Skeletal muscle satellite cell (primary cell): ENCODE data around the gene TTC7B.

ENCODE experiments used
- H3K27me3 ChIP-seq: 2 replicates; pipeline ENCODE4 v1.7.0; 2013; ENCODE audit warnings: low read length; ENCODE audit not compliant: control insufficient read depth, insufficient read depth
- H3K36me3 ChIP-seq: 2 replicates; pipeline ENCODE4 v1.7.0; 2013; ENCODE audit warnings: mild to moderate bottlenecking, control low read depth, low read length; ENCODE audit not compliant: insufficient read depth
- H3K4me1 ChIP-seq: 2 replicates; pipeline ENCODE4 v1.7.0; 2013; ENCODE audit warnings: low read length; ENCODE audit not compliant: control insufficient read depth, insufficient read depth
- H3K4me2 ChIP-seq: 2 replicates; pipeline ENCODE4 v1.7.0; 2013; ENCODE audit warnings: mild to moderate bottlenecking, low read length
- H3K4me3 ChIP-seq: 2 replicates; pipeline ENCODE4 v1.7.0; 2013; ENCODE audit warnings: low read length
- H3K9ac ChIP-seq: 2 replicates; pipeline ENCODE4 v1.7.0; 2013; ENCODE audit warnings: mild to moderate bottlenecking, low read depth, low read length, moderate library complexity
- H3K9me3 ChIP-seq: replicated peaks from 2 replicates; pipeline ENCODE4 v1.7.0; 2013; ENCODE audit warnings: mild to moderate bottlenecking, control low read depth, low read length

Gene TTC7B

GRCh38 chr14:90760078-90760444, 56.2 kb downstream of the TTC7B start:
- Histone ChIP-seq H3K36me3 (no peaks in the 10 kb centered on the region), H3K9me3 (no peaks in the 10 kb centered on the region), H3K27me3 (no peaks in the 10 kb centered on the region)

GRCh38 chr14:90759370-90760077, 56.7 kb downstream of the TTC7B start:
- H3K4me1 ChIP-seq, result peaks cover 16% of the 10 kb centered on the region
- no peaks in the 10 kb centered on the region for H3K9me3 ChIP-seq
- H3K36me3 ChIP-seq, result no peaks in the 10 kb centered on the region
- H3K9ac ChIP-seq, result peak overlapping the region; percentile 84
- peak overlapping the region; percentile 90 for H3K4me2 ChIP-seq
- H3K27me3 ChIP-seq, result no peaks in the 10 kb centered on the region
- peak overlapping the region; percentile 72 for H3K4me3 ChIP-seq

More at GRCh38 chr14:90760078-90760444, 56.2 kb downstream of the TTC7B start:
- peaks cover 16% of the 10 kb centered on the region for H3K4me1 ChIP-seq
- no peak overlapping the region for H3K4me2 ChIP-seq
- no peak overlapping the region for H3K4me3 ChIP-seq
- no peak overlapping the region for H3K9ac ChIP-seq

- H3K9me3 ChIP-seq, result no peaks in the 10 kb centered on the region
- H3K36me3 ChIP-seq, result no peaks in the 10 kb centered on the region
- no peaks in the 10 kb centered on the region for H3K27me3 ChIP-seq
- peak overlapping the region; percentile 90 for H3K4me2 ChIP-seq
- H3K4me1 ChIP-seq, result peaks cover 16% of the 10 kb centered on the region
- peak overlapping the region; percentile 84 for H3K9ac ChIP-seq
- H3K4me3 ChIP-seq, result peak overlapping the region; percentile 72
Observed at GRCh38 chr14:90758959-90759358, 57.3 kb downstream of the TTC7B start.

- Histone ChIP-seq H3K4me1 (peaks cover 16% of the 10 kb centered on the region), H3K27me3 (no peaks in the 10 kb centered on the region), H3K36me3 (no peaks in the 10 kb centered on the region), H3K9me3 (no peaks in the 10 kb centered on the region), H3K9ac (peak overlapping the region; percentile 84), H3K4me3 (peak overlapping the region; percentile 72), H3K4me2 (peak overlapping the region; percentile 90)
Observed at GRCh38 chr14:90758028-90758889, 58.0 kb downstream of the TTC7B start.

GRCh38 chr14:90757452-90757851, 58.8 kb downstream of the TTC7B start:
- H3K4me2 ChIP-seq, result peak overlapping the region; percentile 76
- peaks cover 16% of the 10 kb centered on the region for H3K4me1 ChIP-seq
- no peak overlapping the region for H3K9ac ChIP-seq
- H3K36me3 ChIP-seq, result no peaks in the 10 kb centered on the region
- no peaks in the 10 kb centered on the region for H3K27me3 ChIP-seq
- H3K9me3 ChIP-seq, result no peaks in the 10 kb centered on the region
- H3K4me3 ChIP-seq, result no peak overlapping the region

- no peak overlapping the region for H3K9ac ChIP-seq
- no peak overlapping the region for H3K4me3 ChIP-seq
- H3K9me3 ChIP-seq, result no peaks in the 10 kb centered on the region
- H3K36me3 ChIP-seq, result no peaks in the 10 kb centered on the region
- H3K4me2 ChIP-seq, result no peak overlapping the region
- peaks cover 16% of the 10 kb centered on the region for H3K4me1 ChIP-seq
- no peaks in the 10 kb centered on the region for H3K27me3 ChIP-seq
Observed at GRCh38 chr14:90756755-90757345, 59.4 kb downstream of the TTC7B start.

GRCh38 chr14:90755661-90756304, 60.4 kb downstream of the TTC7B start:
- H3K9ac ChIP-seq, result no peak overlapping the region
- H3K4me3 ChIP-seq, result no peak overlapping the region
- H3K36me3 ChIP-seq, result no peaks in the 10 kb centered on the region

GRCh38 chr14:90753456-90754005, 62.7 kb downstream of the TTC7B start:
- Histone ChIP-seq H3K4me3 (no peak overlapping the region), H3K27me3 (no peaks in the 10 kb centered on the region), H3K36me3 (no peaks in the 10 kb centered on the region), H3K4me1 (peaks cover 4% of the 10 kb centered on the region), H3K9me3 (no peaks in the 10 kb centered on the region), H3K9ac (no peak overlapping the region), H3K4me2 (no peak overlapping the region)

More at GRCh38 chr14:90755661-90756304, 60.4 kb downstream of the TTC7B start:
- H3K4me2 ChIP-seq, result no peak overlapping the region
- H3K27me3 ChIP-seq, result no peaks in the 10 kb centered on the region
- peaks cover 16% of the 10 kb centered on the region for H3K4me1 ChIP-seq
- no peaks in the 10 kb centered on the region for H3K9me3 ChIP-seq

- no peak overlapping the region for H3K4me3 ChIP-seq
- no peaks in the 10 kb centered on the region for H3K36me3 ChIP-seq
- no peaks in the 10 kb centered on the region for H3K4me1 ChIP-seq
- no peaks in the 10 kb centered on the region for H3K27me3 ChIP-seq
- no peak overlapping the region for H3K9ac ChIP-seq
- no peak overlapping the region for H3K4me2 ChIP-seq
- no peaks in the 10 kb centered on the region for H3K9me3 ChIP-seq
Observed at GRCh38 chr14:90750701-90751100, 65.5 kb downstream of the TTC7B start.

- no peaks in the 10 kb centered on the region for H3K27me3 ChIP-seq
Observed at GRCh38 chr14:90750191-90750590, 66.0 kb downstream of the TTC7B start.

GRCh38 chr14:90747909-90748308, 68.3 kb downstream of the TTC7B start:
- H3K9ac ChIP-seq, result no peak overlapping the region
- no peaks in the 10 kb centered on the region for H3K9me3 ChIP-seq
- no peaks in the 10 kb centered on the region for H3K4me1 ChIP-seq
- no peak overlapping the region for H3K4me2 ChIP-seq
- no peak overlapping the region for H3K4me3 ChIP-seq
- no peaks in the 10 kb centered on the region for H3K27me3 ChIP-seq
- no peaks in the 10 kb centered on the region for H3K36me3 ChIP-seq

More at GRCh38 chr14:90750191-90750590, 66.0 kb downstream of the TTC7B start:
- no peaks in the 10 kb centered on the region for H3K9me3 ChIP-seq
- H3K9ac ChIP-seq, result no peak overlapping the region
- no peaks in the 10 kb centered on the region for H3K36me3 ChIP-seq
- H3K4me2 ChIP-seq, result no peak overlapping the region
- H3K4me3 ChIP-seq, result no peak overlapping the region
- H3K4me1 ChIP-seq, result no peaks in the 10 kb centered on the region
